H9 (cell line): Measurements from ENCODE around the gene BSN. TPM values are rescaled to one million over a fixed set of nuclear protein-coding genes. Genes with fewer than 3 reads are reported as not detected.

Experiments used
- DNase-seq: peaks from one replicate; pipeline ENCODE4 v3.0.0-alpha.2; 2017
- H2AFZ ChIP-seq: one replicate; pipeline ENCODE4 v1.6.1; 2013; ENCODE audit warnings: mild to moderate bottlenecking, low read length, control low read depth, moderate library complexity
- H2AK5ac ChIP-seq: 2 replicates; pipeline ENCODE4 v1.6.1; 2013; ENCODE audit warnings: low read length, control low read depth, mixed read lengths; ENCODE audit not compliant: insufficient read length
- H2BK120ac ChIP-seq: one replicate; pipeline ENCODE4 v1.6.1; 2013; ENCODE audit warnings: low read depth, mild to moderate bottlenecking, low read length, control low read depth, inconsistent platforms; ENCODE audit not compliant: poor library complexity, severe bottlenecking
- H2BK12ac ChIP-seq: 2 replicates; pipeline ENCODE4 v1.6.1; 2013; ENCODE audit warnings: low read length, control low read depth, mixed read lengths, low read depth; ENCODE audit not compliant: insufficient read length
- H2BK15ac ChIP-seq: 2 replicates; pipeline ENCODE4 v1.6.1; 2013; ENCODE audit warnings: low read depth, low read length, control low read depth
- H2BK20ac ChIP-seq: one replicate; pipeline ENCODE4 v1.6.1; 2013; ENCODE audit warnings: low read depth, mild to moderate bottlenecking, low read length, control low read depth, inconsistent platforms; ENCODE audit not compliant: poor library complexity, severe bottlenecking
- H2BK5ac ChIP-seq: 2 replicates; pipeline ENCODE4 v1.6.1; 2013; ENCODE audit warnings: low read length, control low read depth, mixed read lengths; ENCODE audit not compliant: insufficient read length
- H3K14ac ChIP-seq: 2 replicates; pipeline ENCODE4 v1.6.1; 2013; ENCODE audit warnings: low read length, control low read depth; ENCODE audit not compliant: insufficient read depth
- H3K18ac ChIP-seq: 2 replicates; pipeline ENCODE4 v1.6.1; 2013; ENCODE audit warnings: low read depth, mild to moderate bottlenecking, mixed read lengths, low read length, control low read depth; ENCODE audit not compliant: insufficient read length
- H3K23ac ChIP-seq: 2 replicates; pipeline ENCODE4 v1.6.1; 2013; ENCODE audit warnings: low read length, control low read depth, mixed read lengths, low read depth; ENCODE audit not compliant: insufficient read length
- H3K23me2 ChIP-seq: 2 replicates; pipeline ENCODE4 v1.6.1; 2013; ENCODE audit warnings: low read depth, mild to moderate bottlenecking, mixed read lengths, low read length, control low read depth; ENCODE audit not compliant: insufficient read length, poor library complexity, severe bottlenecking
- H3K27ac ChIP-seq: 2 replicates; pipeline ENCODE4 v1.5.1; 2013; ENCODE audit warnings: low read length, control low read depth, mixed read lengths, low read depth; ENCODE audit not compliant: insufficient read length
- H3K27me3 ChIP-seq: 2 replicates; pipeline ENCODE4 v1.6.1; 2013; ENCODE audit warnings: low read length, control low read depth, inconsistent platforms; ENCODE audit not compliant: insufficient read depth
- H3K4ac ChIP-seq: 2 replicates; pipeline ENCODE4 v1.6.1; 2013; ENCODE audit warnings: low read depth, mild to moderate bottlenecking, control low read depth, inconsistent platforms, low read length, moderate library complexity
- H3K4me1 ChIP-seq: 2 replicates; pipeline ENCODE4 v1.6.1; 2013; ENCODE audit warnings: low read length, control low read depth, inconsistent platforms; ENCODE audit not compliant: insufficient read depth
- H3K4me2 ChIP-seq: 2 replicates; pipeline ENCODE4 v1.6.1; 2013; ENCODE audit warnings: low read length, control low read depth, mixed read lengths; ENCODE audit not compliant: insufficient read length, insufficient read depth
- H3K56ac ChIP-seq: 2 replicates; pipeline ENCODE4 v1.6.1; 2013; ENCODE audit warnings: low read depth, mild to moderate bottlenecking, mixed read lengths, low read length, control low read depth; ENCODE audit not compliant: insufficient read length
- H3K79me1 ChIP-seq: 2 replicates; pipeline ENCODE4 v1.6.1; 2013; ENCODE audit warnings: low read depth, mild to moderate bottlenecking, moderate library complexity, low read length, control low read depth, inconsistent platforms; ENCODE audit not compliant: insufficient read depth, poor library complexity, severe bottlenecking
- H3K79me2 ChIP-seq: 2 replicates; pipeline ENCODE4 v1.6.1; 2013; ENCODE audit warnings: low read length, control low read depth, inconsistent platforms; ENCODE audit not compliant: insufficient read depth
- H3K9ac ChIP-seq: 2 replicates; pipeline ENCODE4 v1.6.1; 2013; ENCODE audit warnings: low read length, control low read depth, mixed read lengths; ENCODE audit not compliant: insufficient read length; ENCODE audit errors: extremely low read depth
- H3K9me3 ChIP-seq: one replicate; pipeline ENCODE4 v1.6.1; 2013; ENCODE audit warnings: low read depth, low read length, inconsistent platforms; ENCODE audit not compliant: control insufficient read depth
- H3T11ph ChIP-seq: one replicate; pipeline ENCODE4 v1.6.1; 2013; ENCODE audit warnings: mild to moderate bottlenecking, low read length, control low read depth, inconsistent platforms
- H4K20me1 ChIP-seq: one replicate; pipeline ENCODE4 v1.6.1; 2013; ENCODE audit not compliant: control insufficient read depth, insufficient read length, insufficient read depth
- H4K5ac ChIP-seq: 2 replicates; pipeline ENCODE4 v1.6.1; 2013; ENCODE audit warnings: low read depth, mild to moderate bottlenecking, mixed read lengths, low read length, control low read depth; ENCODE audit not compliant: insufficient read length
- H4K8ac ChIP-seq: replicated peaks from 2 replicates; pipeline ENCODE4 v1.6.1; 2013; ENCODE audit warnings: low read length, control low read depth, mixed read lengths, low read depth; ENCODE audit not compliant: insufficient read length
- H4K91ac ChIP-seq: 2 replicates; pipeline ENCODE4 v1.6.1; 2013; ENCODE audit warnings: low read depth, mild to moderate bottlenecking, moderate library complexity, mixed read lengths, low read length, control low read depth; ENCODE audit not compliant: insufficient read length
- H3K27ac Mint-ChIP-seq, 3 experiments: 2 replicates in 2 of 3; 3 replicates in 1 of 3; pipeline ENCODE4 v1.8.0; 2020 to 2021; ENCODE audit warnings: mixed read lengths in 3 of 3, mild to moderate bottlenecking in 1 of 3, moderate library complexity in 1 of 3
- H3K27me3 Mint-ChIP-seq: 2 replicates; pipeline ENCODE4 v1.8.0; 2021; ENCODE audit warnings: low read depth, mild to moderate bottlenecking, moderate library complexity, mixed read lengths
- H3K36me3 Mint-ChIP-seq, 3 experiments: 2 replicates in 2 of 3; 3 replicates in 1 of 3; pipeline ENCODE4 v1.8.0; 2020 to 2021; ENCODE audit warnings: low read depth in 3 of 3, mixed read lengths in 3 of 3; ENCODE audit not compliant: insufficient read depth in 1 of 3
- H3K4me1 Mint-ChIP-seq, 2 experiments: 2 replicates each; pipeline ENCODE4 v1.8.0; 2020; ENCODE audit warnings: mixed read lengths in 2 of 2
- H3K4me3 Mint-ChIP-seq, 2 experiments: 2 replicates in 1 of 2; 3 replicates in 1 of 2; pipeline ENCODE4 v1.8.0; 2020 to 2021; ENCODE audit warnings: mild to moderate bottlenecking in 2 of 2, mixed read lengths in 2 of 2, moderate library complexity in 1 of 2
- H3K9me3 Mint-ChIP-seq, 2 experiments: 2 replicates in 1 of 2; 3 replicates in 1 of 2; pipeline ENCODE4 v1.8.0; 2020; ENCODE audit warnings: mild to moderate bottlenecking in 2 of 2, mixed read lengths in 2 of 2, moderate library complexity in 1 of 2
- WGBS: extraction: QIAGEN DNeasy Blood & Tissue Kit; methylation state at CpG from one replicate; pipeline ENCODE4 v1.1.7; 2013; ENCODE audit warnings: missing lambda C conversion rate, low lambda C conversion rate, mixed read lengths; ENCODE audit not compliant: insufficient read length; ENCODE audit errors: extremely low coverage; 5-methylcytosine and 5-hydroxymethylcytosine counted together
- total RNA-seq: library from RNA; stranded (reverse); gene quantifications from 2 replicates; pipeline ENCODE4 v1.2.1, GENCODE V29; 2021
- TF ChIP-seq, protein P1 (sequence below): fragments of 200-600 bp; sonication (generic); conservative IDR thresholded peaks from 3 replicates; pipeline ENCODE4 v1.8.0; 2021; ENCODE audit warnings: antibody characterized with exemption, mild to moderate bottlenecking

Gene BSN
- total RNA-seq, 1 experiment from 2014 or later, result 2.4 TPM

GRCh38 chr3:49623071-49623470, 68.8 kb downstream of the BSN start:
- Histone ChIP-seq H3K27ac (no peak overlapping the region), H3K4ac (no peak overlapping the region), H3K79me1 (no peaks in the 10 kb centered on the region), H3K18ac (no peak overlapping the region), H3K9ac (no peak overlapping the region), H2AFZ (no peak overlapping the region), H3K79me2 (no peaks in the 10 kb centered on the region), H2BK5ac (no peak overlapping the region), H3K23me2 (no peaks in the 10 kb centered on the region), H4K8ac (no peak overlapping the region), H2BK15ac (no peak overlapping the region), H3K27me3 (no peaks in the 10 kb centered on the region), H4K20me1 (no peaks in the 10 kb centered on the region), H2BK12ac (no peak overlapping the region), H3T11ph (no peak overlapping the region), H3K4me1 (no peaks in the 10 kb centered on the region), H4K91ac (no peak overlapping the region), H3K14ac (no peak overlapping the region), H3K23ac (no peak overlapping the region), H2BK120ac (no peak overlapping the region), H4K5ac (no peak overlapping the region), H3K4me2 (no peak overlapping the region), H3K9me3 (no peaks in the 10 kb centered on the region), H2BK20ac (no peak overlapping the region), H2AK5ac (no peak overlapping the region), H3K56ac (no peak overlapping the region)
- Mint-ChIP-seq H3K36me3 (no peaks in the 10 kb centered on the region), H3K4me3 (no peak overlapping the region), H3K9me3 (no peaks in the 10 kb centered on the region), H3K4me1 (no peaks in the 10 kb centered on the region), H3K27me3 (no peaks in the 10 kb centered on the region; the same call in 1 of the 2 replicates), H3K27ac (no peak overlapping the region; a peak in 1 of 7 replicates)
- DNase-seq, result no peak
- TF ChIP-seq, protein P1, sequence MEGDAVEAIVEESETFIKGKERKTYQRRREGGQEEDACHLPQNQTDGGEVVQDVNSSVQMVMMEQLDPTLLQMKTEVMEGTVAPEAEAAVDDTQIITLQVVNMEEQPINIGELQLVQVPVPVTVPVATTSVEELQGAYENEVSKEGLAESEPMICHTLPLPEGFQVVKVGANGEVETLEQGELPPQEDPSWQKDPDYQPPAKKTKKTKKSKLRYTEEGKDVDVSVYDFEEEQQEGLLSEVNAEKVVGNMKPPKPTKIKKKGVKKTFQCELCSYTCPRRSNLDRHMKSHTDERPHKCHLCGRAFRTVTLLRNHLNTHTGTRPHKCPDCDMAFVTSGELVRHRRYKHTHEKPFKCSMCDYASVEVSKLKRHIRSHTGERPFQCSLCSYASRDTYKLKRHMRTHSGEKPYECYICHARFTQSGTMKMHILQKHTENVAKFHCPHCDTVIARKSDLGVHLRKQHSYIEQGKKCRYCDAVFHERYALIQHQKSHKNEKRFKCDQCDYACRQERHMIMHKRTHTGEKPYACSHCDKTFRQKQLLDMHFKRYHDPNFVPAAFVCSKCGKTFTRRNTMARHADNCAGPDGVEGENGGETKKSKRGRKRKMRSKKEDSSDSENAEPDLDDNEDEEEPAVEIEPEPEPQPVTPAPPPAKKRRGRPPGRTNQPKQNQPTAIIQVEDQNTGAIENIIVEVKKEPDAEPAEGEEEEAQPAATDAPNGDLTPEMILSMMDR, result no peak
- no CpG with 5 or more reads among the region's 1 CpG for WGBS
